ENCODE results near the gene THRA.

Gene THRA

GRCh38 chr17:40084477-40084876, 21.7 kb downstream of the THRA start:
- DNase-seq (ENCODE audit: low read depth), result no peak

- peak; percentile 51 for DNase-seq (ENCODE audit: low read depth)
Measured at GRCh38 chr17:40086150-40087044, 23.6 kb downstream of the THRA start.

GRCh38 chr17:40087049-40087794, 24.5 kb downstream of the THRA start:
- no peak for DNase-seq (ENCODE audit: low read depth)

- no peak for DNase-seq (ENCODE audit: low read depth)
Measured at GRCh38 chr17:40087903-40088718, 25.3 kb downstream of the THRA start.

- DNase-seq (ENCODE audit: low read depth), result no peak
Measured at GRCh38 chr17:40089077-40089895, 26.5 kb downstream of the THRA start.

- no peak for DNase-seq (ENCODE audit: low read depth)
Measured at GRCh38 chr17:40090237-40091119, 27.7 kb downstream of the THRA start.

- DNase-seq (ENCODE audit: low read depth), result no peak
Measured at GRCh38 chr17:40091691-40092397, 29.1 kb downstream of the THRA start.

- DNase-seq (ENCODE audit: low read depth), result no peak
Measured at GRCh38 chr17:40092581-40092980, 29.8 kb downstream of the THRA start.

GRCh38 chr17:40093005-40093579, 30.3 kb downstream of the THRA start:
- no peak for DNase-seq (ENCODE audit: low read depth)

- DNase-seq (ENCODE audit: low read depth), result no peak
Measured at GRCh38 chr17:40093580-40094201, 30.9 kb downstream of the THRA start.

GRCh38 chr17:40094874-40095273, 32.1 kb downstream of the THRA start:
- no peak for DNase-seq (ENCODE audit: low read depth)

GRCh38 chr17:40095351-40095943, 32.7 kb downstream of the THRA start:
- DNase-seq (ENCODE audit: low read depth), result no peak

- DNase-seq (ENCODE audit: low read depth), result peak; percentile 70
Measured at GRCh38 chr17:40095944-40096791, 33.4 kb downstream of the THRA start.

GRCh38 chr17:40097087-40097486, 34.3 kb downstream of the THRA start:
- DNase-seq (ENCODE audit: low read depth), result no peak

- DNase-seq (ENCODE audit: low read depth), result no peak
Measured at GRCh38 chr17:40097931-40098845, 35.4 kb downstream of the THRA start.

GRCh38 chr17:40098846-40099618, 36.3 kb downstream of the THRA start:
- peak; percentile 97 for DNase-seq (ENCODE audit: low read depth)
